ENCODE data around the gene KCNA10.

The KCNA10 gene

GRCh38 chr1:110538921-110539320 lies 19.9 kb upstream of the KCNA10 start:
- H3K36me3 ChIP-seq (ENCODE audit: control insufficient read depth, low read length) = no peaks in the 10 kb centered on the region
- no peak for TF ChIP-seq CTCF (IDR thresholded peaks at IDR 0.05; ENCODE audit: low read depth, low read length, poor library complexity, severe bottlenecking)
- no peak for TF ChIP-seq EZH2phosphoT487 (IDR thresholded peaks at IDR 0.05; ENCODE audit: borderline replicate concordance, low read length)

GRCh38 chr1:110538075-110538474 lies 19.1 kb upstream of the KCNA10 start:
- Histone ChIP-seq H3K27ac (ENCODE audit: low read depth, low read length) (no peak overlapping the region), H3K4me3 (ENCODE audit: low read length) (no peak overlapping the region), H3K9me3 (ENCODE audit: control insufficient read depth, insufficient read depth, low read length) (no peaks in the 10 kb centered on the region), H4K20me1 (ENCODE audit: control insufficient read depth, insufficient read depth, low read depth, low read length) (no peaks in the 10 kb centered on the region), H3F3A (ENCODE audit: control insufficient read depth, insufficient read depth) (no peaks in the 10 kb centered on the region), H3K79me2 (ENCODE audit: control insufficient read depth, low read length) (no peaks in the 10 kb centered on the region), H3K4me2 (ENCODE audit: low read length) (no peak overlapping the region), H3K36me3 (ENCODE audit: control insufficient read depth, low read length) (no peaks in the 10 kb centered on the region), H3K27me3 (ENCODE audit: control insufficient read depth, low read length) (peaks cover 23% of the 10 kb centered on the region), H3K4me1 (ENCODE audit: control insufficient read depth, low read length) (no peaks in the 10 kb centered on the region), H3K9me2 (replicated peaks; ENCODE audit: control insufficient read depth, low read length) (no peaks in the 10 kb centered on the region)
- TF ChIP-seq EZH2phosphoT487 (IDR thresholded peaks at IDR 0.05; ENCODE audit: borderline replicate concordance, low read length) = no peak
- TF ChIP-seq CTCF (IDR thresholded peaks at IDR 0.05; ENCODE audit: low read depth, low read length, poor library complexity, severe bottlenecking) = no peak

More at GRCh38 chr1:110538921-110539320, 19.9 kb upstream of the KCNA10 start:
- Histone ChIP-seq H4K20me1 (ENCODE audit: control insufficient read depth, insufficient read depth, low read depth, low read length) (no peaks in the 10 kb centered on the region), H3F3A (ENCODE audit: control insufficient read depth, insufficient read depth) (no peaks in the 10 kb centered on the region), H3K27ac (ENCODE audit: low read depth, low read length) (no peak overlapping the region), H3K9me3 (ENCODE audit: control insufficient read depth, insufficient read depth, low read length) (no peaks in the 10 kb centered on the region), H3K79me2 (ENCODE audit: control insufficient read depth, low read length) (no peaks in the 10 kb centered on the region), H3K4me2 (ENCODE audit: low read length) (no peak overlapping the region), H3K4me1 (ENCODE audit: control insufficient read depth, low read length) (no peaks in the 10 kb centered on the region), H3K27me3 (ENCODE audit: control insufficient read depth, low read length) (peaks cover 17% of the 10 kb centered on the region), H3K4me3 (ENCODE audit: low read length) (no peak overlapping the region), H3K9me2 (replicated peaks; ENCODE audit: control insufficient read depth, low read length) (no peaks in the 10 kb centered on the region)

- Histone ChIP-seq H3K9me2 (replicated peaks; ENCODE audit: control insufficient read depth, low read length) (no peaks in the 10 kb centered on the region), H3K27me3 (ENCODE audit: control insufficient read depth, low read length) (peaks cover 31% of the 10 kb centered on the region), H3K4me3 (ENCODE audit: low read length) (no peak overlapping the region), H3K27ac (ENCODE audit: low read depth, low read length) (no peak overlapping the region), H3K4me1 (ENCODE audit: control insufficient read depth, low read length) (no peaks in the 10 kb centered on the region), H3F3A (ENCODE audit: control insufficient read depth, insufficient read depth) (no peaks in the 10 kb centered on the region), H3K36me3 (ENCODE audit: control insufficient read depth, low read length) (no peaks in the 10 kb centered on the region), H4K20me1 (ENCODE audit: control insufficient read depth, insufficient read depth, low read depth, low read length) (no peaks in the 10 kb centered on the region), H3K4me2 (ENCODE audit: low read length) (no peak overlapping the region), H3K9me3 (ENCODE audit: control insufficient read depth, insufficient read depth, low read length) (no peaks in the 10 kb centered on the region), H3K79me2 (ENCODE audit: control insufficient read depth, low read length) (no peaks in the 10 kb centered on the region)
- TF ChIP-seq CTCF (IDR thresholded peaks at IDR 0.05; ENCODE audit: low read depth, low read length, poor library complexity, severe bottlenecking) (no peak), EZH2phosphoT487 (IDR thresholded peaks at IDR 0.05; ENCODE audit: borderline replicate concordance, low read length) (no peak)
These were observed 17.0 kb upstream of the KCNA10 start for GRCh38 chr1:110535985-110536384.

GRCh38 chr1:110533230-110533629 lies 14.3 kb upstream of the KCNA10 start:
- peaks cover 41% of the 10 kb centered on the region for H3K27me3 ChIP-seq (ENCODE audit: control insufficient read depth, low read length)
- H3K4me2 ChIP-seq (ENCODE audit: low read length) = no peak overlapping the region
- H3K9me3 ChIP-seq (ENCODE audit: control insufficient read depth, insufficient read depth, low read length) = no peaks in the 10 kb centered on the region
- no peak overlapping the region for H3K27ac ChIP-seq (ENCODE audit: low read depth, low read length)
- no peaks in the 10 kb centered on the region for H4K20me1 ChIP-seq (ENCODE audit: control insufficient read depth, insufficient read depth, low read depth, low read length)
- H3K4me1 ChIP-seq (ENCODE audit: control insufficient read depth, low read length) = no peaks in the 10 kb centered on the region
- H3K79me2 ChIP-seq (ENCODE audit: control insufficient read depth, low read length) = no peaks in the 10 kb centered on the region
- no peaks in the 10 kb centered on the region for H3K9me2 ChIP-seq (replicated peaks; ENCODE audit: control insufficient read depth, low read length)
- no peak for TF ChIP-seq EZH2phosphoT487 (IDR thresholded peaks at IDR 0.05; ENCODE audit: borderline replicate concordance, low read length)
- TF ChIP-seq CTCF (IDR thresholded peaks at IDR 0.05; ENCODE audit: low read depth, low read length, poor library complexity, severe bottlenecking) = no peak
- H3K36me3 ChIP-seq (ENCODE audit: control insufficient read depth, low read length) = no peaks in the 10 kb centered on the region
- H3F3A ChIP-seq (ENCODE audit: control insufficient read depth, insufficient read depth) = no peaks in the 10 kb centered on the region
- H3K4me3 ChIP-seq (ENCODE audit: low read length) = no peak overlapping the region

Measured in DOHH2 (cell line).